Measurements from ENCODE around the gene DLGAP4. TPM values are rescaled to one million over a fixed set of nuclear protein-coding genes. Genes with fewer than 3 reads are reported as not detected.

DLGAP4 gene
- total RNA-seq, 1 donor: 18.1 TPM

- TF ChIP-seq, protein P1, sequence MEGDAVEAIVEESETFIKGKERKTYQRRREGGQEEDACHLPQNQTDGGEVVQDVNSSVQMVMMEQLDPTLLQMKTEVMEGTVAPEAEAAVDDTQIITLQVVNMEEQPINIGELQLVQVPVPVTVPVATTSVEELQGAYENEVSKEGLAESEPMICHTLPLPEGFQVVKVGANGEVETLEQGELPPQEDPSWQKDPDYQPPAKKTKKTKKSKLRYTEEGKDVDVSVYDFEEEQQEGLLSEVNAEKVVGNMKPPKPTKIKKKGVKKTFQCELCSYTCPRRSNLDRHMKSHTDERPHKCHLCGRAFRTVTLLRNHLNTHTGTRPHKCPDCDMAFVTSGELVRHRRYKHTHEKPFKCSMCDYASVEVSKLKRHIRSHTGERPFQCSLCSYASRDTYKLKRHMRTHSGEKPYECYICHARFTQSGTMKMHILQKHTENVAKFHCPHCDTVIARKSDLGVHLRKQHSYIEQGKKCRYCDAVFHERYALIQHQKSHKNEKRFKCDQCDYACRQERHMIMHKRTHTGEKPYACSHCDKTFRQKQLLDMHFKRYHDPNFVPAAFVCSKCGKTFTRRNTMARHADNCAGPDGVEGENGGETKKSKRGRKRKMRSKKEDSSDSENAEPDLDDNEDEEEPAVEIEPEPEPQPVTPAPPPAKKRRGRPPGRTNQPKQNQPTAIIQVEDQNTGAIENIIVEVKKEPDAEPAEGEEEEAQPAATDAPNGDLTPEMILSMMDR (IDR thresholded peaks at IDR 0.05; ENCODE audit: extremely low read depth, low read depth, low read length): no peak
- Histone ChIP-seq H3K9me3 (ENCODE audit: low read depth, low read length) (no peaks in the 10 kb centered on the region), H3K4me2 (ENCODE audit: insufficient read depth, low read length) (no peak overlapping the region), H3K4me1 (ENCODE audit: insufficient read depth, low read length) (no peaks in the 10 kb centered on the region), H4K20me1 (ENCODE audit: insufficient read depth, low read length) (no peaks in the 10 kb centered on the region), H3K27me3 (ENCODE audit: insufficient read depth, low read length) (peaks cover 39% of the 10 kb centered on the region), H3K79me2 (ENCODE audit: insufficient read depth, low read length) (no peaks in the 10 kb centered on the region), H3K36me3 (ENCODE audit: insufficient read depth, low read length) (no peaks in the 10 kb centered on the region), H2AFZ (ENCODE audit: low read length) (no peak overlapping the region), H3K4me3 (ENCODE audit: insufficient read depth, low read length) (no peak overlapping the region), H3K27ac (ENCODE audit: low read depth, low read length) (no peak overlapping the region)
- no peak for DNase-seq (ENCODE audit: insufficient read length, low spot score, missing footprints)
Observed at GRCh38 chr20:36298795-36299339, 7.3 kb upstream of the DLGAP4 start.

DNA sequence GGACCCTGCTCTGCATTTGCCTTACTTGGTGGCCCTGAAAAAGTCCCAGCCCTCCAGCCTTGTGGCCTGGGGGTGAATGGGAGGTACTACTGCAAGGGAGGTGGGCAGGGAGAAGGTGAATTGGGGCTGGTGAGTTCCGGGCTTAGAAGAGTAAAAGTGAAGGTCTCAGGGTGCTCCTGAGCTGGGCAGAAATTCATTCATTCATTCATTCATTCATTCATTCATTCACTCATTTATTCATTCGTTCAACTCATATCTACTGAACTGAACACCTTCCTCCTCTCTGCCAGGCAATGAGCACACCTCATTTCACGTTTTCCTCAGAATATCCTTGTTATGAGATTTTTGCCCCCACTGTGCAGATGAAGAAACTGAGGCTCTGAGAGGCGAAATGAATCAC lies 6.7 kb upstream of the DLGAP4 start:
- H3K4me3 ChIP-seq (ENCODE audit: insufficient read depth, low read length): no peak overlapping the region
- H3K27me3 ChIP-seq (ENCODE audit: insufficient read depth, low read length): peaks cover 45% of the 10 kb centered on the region
- no peaks in the 10 kb centered on the region for H3K4me1 ChIP-seq (ENCODE audit: insufficient read depth, low read length)
- no peak overlapping the region for H3K27ac ChIP-seq (ENCODE audit: low read depth, low read length)
- TF ChIP-seq, protein P1 (IDR thresholded peaks at IDR 0.05; ENCODE audit: extremely low read depth, low read depth, low read length): no peak
- H4K20me1 ChIP-seq (ENCODE audit: insufficient read depth, low read length): no peaks in the 10 kb centered on the region
- no peak overlapping the region for H3K4me2 ChIP-seq (ENCODE audit: insufficient read depth, low read length)
- H3K36me3 ChIP-seq (ENCODE audit: insufficient read depth, low read length): no peaks in the 10 kb centered on the region
- no peaks in the 10 kb centered on the region for H3K79me2 ChIP-seq (ENCODE audit: insufficient read depth, low read length)
- no peak overlapping the region for H2AFZ ChIP-seq (ENCODE audit: low read length)
- no peak for DNase-seq (ENCODE audit: insufficient read length, low spot score, missing footprints)
- H3K9me3 ChIP-seq (ENCODE audit: low read depth, low read length): no peaks in the 10 kb centered on the region

DNA sequence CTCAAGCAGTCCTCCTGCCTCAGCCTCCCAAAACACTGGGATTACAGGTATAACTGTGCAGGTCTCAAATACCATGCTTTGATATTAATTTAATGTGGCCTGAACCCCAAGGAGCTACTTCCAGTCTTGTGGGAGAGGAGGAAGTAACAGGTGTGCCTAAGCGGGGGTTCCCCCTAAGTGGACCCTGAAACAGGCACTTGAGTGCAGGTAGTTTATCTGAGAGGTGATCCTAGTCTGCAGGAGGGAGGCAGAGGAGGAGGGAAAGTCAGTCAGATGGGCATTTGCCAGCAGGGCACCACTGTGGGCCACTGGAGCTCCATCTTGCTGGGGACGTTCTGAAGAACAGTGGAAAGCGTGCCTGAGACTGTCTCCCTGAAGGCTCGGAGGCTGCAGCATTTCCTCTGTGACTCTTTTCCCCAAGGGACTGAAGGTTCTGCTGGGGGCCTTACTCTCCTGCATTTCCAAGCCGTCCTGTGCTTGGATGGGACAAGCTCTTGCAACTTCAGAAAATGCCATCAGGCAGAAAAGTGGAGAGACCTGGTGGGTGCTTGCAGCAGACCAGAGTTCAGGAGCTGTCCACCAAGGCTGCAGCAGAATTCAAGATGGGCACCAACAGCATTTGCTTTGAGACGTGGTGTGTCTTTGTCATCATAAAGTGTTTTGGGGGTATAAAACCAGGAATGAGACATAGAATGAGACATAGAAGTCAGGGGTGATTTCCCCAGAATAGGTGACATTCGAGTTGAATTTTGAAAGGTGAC lies 4.6 kb upstream of the DLGAP4 start:
- Histone ChIP-seq H3K4me1 (ENCODE audit: insufficient read depth, low read length) (no peaks in the 10 kb centered on the region), H3K36me3 (ENCODE audit: insufficient read depth, low read length) (no peaks in the 10 kb centered on the region), H3K27me3 (ENCODE audit: insufficient read depth, low read length) (peaks cover 57% of the 10 kb centered on the region), H4K20me1 (ENCODE audit: insufficient read depth, low read length) (no peaks in the 10 kb centered on the region), H2AFZ (ENCODE audit: low read length) (no peak overlapping the region), H3K9me3 (ENCODE audit: low read depth, low read length) (no peaks in the 10 kb centered on the region), H3K27ac (ENCODE audit: low read depth, low read length) (no peak overlapping the region), H3K4me3 (ENCODE audit: insufficient read depth, low read length) (no peak overlapping the region), H3K79me2 (ENCODE audit: insufficient read depth, low read length) (no peaks in the 10 kb centered on the region), H3K4me2 (ENCODE audit: insufficient read depth, low read length) (no peak overlapping the region)
- no peak for DNase-seq (ENCODE audit: insufficient read length, low spot score, missing footprints)
- TF ChIP-seq, protein P1 (IDR thresholded peaks at IDR 0.05; ENCODE audit: extremely low read depth, low read depth, low read length): no peak

DNA sequence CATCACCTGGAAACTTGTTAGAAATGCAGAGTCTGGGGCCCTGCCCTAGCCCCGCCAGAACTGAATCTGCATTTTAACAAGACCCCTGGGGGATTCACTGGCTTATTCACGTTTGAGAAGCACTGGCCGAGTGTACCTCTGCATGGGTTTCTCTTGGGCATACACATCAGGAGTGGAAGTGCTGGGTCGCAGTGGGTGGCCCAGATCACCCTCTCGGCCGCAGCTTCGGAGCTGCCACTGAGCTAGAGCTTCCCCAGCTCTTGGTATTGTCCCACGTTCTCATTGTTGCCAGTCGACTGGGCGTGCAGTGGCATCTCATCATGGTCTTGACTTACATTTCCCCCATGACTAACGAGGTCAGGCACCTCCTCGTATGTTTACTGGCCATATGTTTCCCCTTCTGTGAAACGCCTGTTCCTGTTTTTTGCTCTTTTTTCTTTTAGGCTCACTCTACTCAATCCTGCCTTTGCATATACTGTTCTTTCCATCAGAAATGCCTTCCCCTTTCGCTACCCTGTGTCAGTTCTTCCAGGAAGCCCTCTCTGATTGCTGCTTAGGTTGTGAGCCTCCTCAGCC lies 3.0 kb upstream of the DLGAP4 start:
- H3K4me2 ChIP-seq (ENCODE audit: insufficient read depth, low read length): no peak overlapping the region
- peak; percentile 78 for DNase-seq (ENCODE audit: insufficient read length, low spot score, missing footprints)
- H3K36me3 ChIP-seq (ENCODE audit: insufficient read depth, low read length): no peaks in the 10 kb centered on the region
- no peak overlapping the region for H3K4me3 ChIP-seq (ENCODE audit: insufficient read depth, low read length)
- no peaks in the 10 kb centered on the region for H4K20me1 ChIP-seq (ENCODE audit: insufficient read depth, low read length)
- peaks cover 66% of the 10 kb centered on the region for H3K27me3 ChIP-seq (ENCODE audit: insufficient read depth, low read length)
- H3K4me1 ChIP-seq (ENCODE audit: insufficient read depth, low read length): no peaks in the 10 kb centered on the region
- H3K9me3 ChIP-seq (ENCODE audit: low read depth, low read length): no peaks in the 10 kb centered on the region
- no peaks in the 10 kb centered on the region for H3K79me2 ChIP-seq (ENCODE audit: insufficient read depth, low read length)
- TF ChIP-seq, protein P1 (IDR thresholded peaks at IDR 0.05; ENCODE audit: extremely low read depth, low read depth, low read length): no peak
- H2AFZ ChIP-seq (ENCODE audit: low read length): no peak overlapping the region
- H3K27ac ChIP-seq (ENCODE audit: low read depth, low read length): no peak overlapping the region

Data from osteoblast (primary cell).